GM19239 (cell line): Measurements from ENCODE around the gene HHAT.

Source experiments
- DNase-seq: peaks from one replicate; pipeline ENCODE4 v3.0.0; 2011; ENCODE audit warnings: low spot score; ENCODE audit not compliant: insufficient read length
- FAIRE-seq: peaks from 2 replicates; lab custom pipeline; 2011; peaks lifted over from hg19 to GRCh38; lab: Jason Lieb, UNC

Gene HHAT

GRCh38 chr1:210328746-210329503 is at the start of gene HHAT:
Gene HHAT, plus strand, starts transcription at chr1:210328902. Its CDS starts 20,074 bp downstream, at chr1:210348976.
- peak; percentile 65 for DNase-seq
- FAIRE-seq, result peak; percentile 44

GRCh38 chr1:210280221-210280620 is 48.5 kb upstream of the HHAT start:
- FAIRE-seq (no peak), DNase-seq (no peak)

GRCh38 chr1:210288116-210288515 is 40.6 kb upstream of the HHAT start:
- FAIRE-seq (no peak), DNase-seq (no peak)

DNA sequence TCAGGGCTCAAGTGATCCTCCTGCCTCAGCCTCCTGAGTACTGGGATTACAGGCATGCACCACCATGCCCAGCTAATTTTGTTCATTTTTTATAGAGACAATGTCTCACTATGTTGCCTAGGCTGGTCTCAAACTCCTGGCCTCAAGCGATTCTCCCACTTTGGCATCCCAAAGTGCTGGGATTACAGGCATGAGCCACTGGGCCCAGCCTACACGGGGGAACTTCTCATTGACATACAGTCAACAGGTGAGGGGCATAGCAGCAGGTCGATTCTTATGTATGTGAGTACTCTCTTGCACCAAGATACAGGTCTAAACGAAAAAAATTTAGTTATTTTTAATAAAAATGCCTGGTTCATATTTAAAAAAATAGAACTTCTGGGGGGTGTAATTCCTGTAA is 39.5 kb upstream of the HHAT start:
- FAIRE-seq (no peak), DNase-seq (no peak)

DNA sequence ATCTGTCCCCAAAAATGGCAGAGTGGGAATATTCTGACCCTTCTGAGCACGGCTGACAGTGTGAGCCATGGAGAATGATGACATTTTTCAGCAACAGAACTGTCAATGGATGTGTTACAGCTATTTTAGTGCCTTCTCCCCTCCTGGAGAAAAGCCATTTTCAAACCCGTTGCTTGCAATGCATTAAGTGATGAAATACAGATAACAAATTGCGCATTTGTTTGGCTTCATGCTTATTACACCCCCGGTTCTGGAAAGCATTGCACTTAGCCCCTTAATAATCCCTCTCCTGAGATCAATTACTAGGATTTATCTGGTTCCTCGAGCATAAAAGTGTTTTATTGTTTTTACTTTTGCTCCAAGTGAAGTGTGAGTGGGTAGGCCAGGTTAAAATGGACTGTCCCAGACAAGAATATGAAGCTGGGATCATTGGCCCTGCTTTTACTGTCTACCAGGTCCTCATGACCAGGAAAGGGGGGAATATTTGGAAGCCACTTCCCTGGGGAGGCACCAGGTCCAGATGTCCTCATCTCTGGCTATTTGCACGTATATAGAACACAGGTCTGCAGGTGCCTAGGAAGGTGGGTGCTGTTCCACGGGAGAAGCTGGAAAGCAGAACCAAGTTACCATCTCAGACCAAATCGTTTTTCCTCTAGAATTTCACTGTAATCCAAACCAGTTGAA is 37.5 kb upstream of the HHAT start:
- DNase-seq (no peak), FAIRE-seq (no peak)

DNA sequence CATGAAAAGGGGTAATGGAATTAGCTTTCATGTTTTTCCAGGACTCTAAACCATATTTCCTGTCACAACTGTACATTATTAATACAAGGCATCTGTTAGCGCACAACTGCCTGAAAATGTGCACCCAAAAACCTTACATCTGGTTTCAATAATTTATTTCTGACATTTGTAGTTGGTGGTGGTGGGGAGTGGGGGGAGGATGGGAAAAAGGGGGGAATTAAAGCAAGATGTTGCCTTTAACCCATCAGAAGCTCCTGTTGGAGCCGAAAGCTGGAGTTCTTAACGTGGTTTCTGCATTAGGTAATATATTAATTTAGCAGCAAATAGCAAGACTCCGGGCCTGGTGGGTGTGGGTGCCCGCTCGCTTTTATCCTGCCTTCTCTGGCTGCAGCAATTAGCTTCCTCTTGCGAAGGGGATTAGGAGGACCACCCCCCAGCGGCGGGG is 36.9 kb upstream of the HHAT start:
- DNase-seq (no peak), FAIRE-seq (no peak)

DNA sequence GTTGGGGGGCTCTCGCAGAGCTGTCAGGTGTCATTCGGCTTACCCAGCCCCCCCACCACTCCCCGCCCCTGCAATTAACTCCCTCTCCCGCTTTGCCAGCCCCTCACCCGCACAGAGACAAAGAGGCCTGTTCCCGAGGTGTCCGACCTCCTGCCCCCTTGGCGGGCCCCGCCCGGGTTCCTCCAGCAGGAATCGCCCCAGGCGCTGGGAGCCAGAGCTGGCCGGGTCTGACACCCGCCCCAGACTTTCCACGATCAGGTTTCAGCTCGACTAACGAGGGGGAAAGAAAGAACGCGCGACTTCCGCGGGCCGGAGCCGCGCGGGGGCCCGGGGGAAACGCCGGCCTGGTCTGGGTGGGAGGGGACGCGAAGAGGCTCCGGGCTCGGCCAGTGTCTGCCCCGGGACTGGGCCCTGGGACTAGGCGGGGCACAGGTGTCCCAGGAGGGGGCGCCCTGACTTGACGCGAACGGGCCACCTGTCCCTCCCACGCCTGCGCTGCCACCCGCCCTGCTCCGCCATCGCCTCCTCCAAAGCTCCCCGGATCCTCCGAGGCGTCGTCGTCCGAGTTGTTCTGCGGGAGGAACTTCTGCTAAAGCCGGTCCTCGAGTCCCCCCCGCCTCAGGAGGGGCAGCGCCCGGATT is 36.4 kb upstream of the HHAT start:
- FAIRE-seq (no peak), DNase-seq (peak; percentile 26)

- FAIRE-seq (no peak), DNase-seq (no peak)
Observed at GRCh38 chr1:210293171-210293607, 35.5 kb upstream of the HHAT start.

- FAIRE-seq (no peak), DNase-seq (no peak)
Observed at GRCh38 chr1:210294999-210295745, 33.5 kb upstream of the HHAT start.

DNA sequence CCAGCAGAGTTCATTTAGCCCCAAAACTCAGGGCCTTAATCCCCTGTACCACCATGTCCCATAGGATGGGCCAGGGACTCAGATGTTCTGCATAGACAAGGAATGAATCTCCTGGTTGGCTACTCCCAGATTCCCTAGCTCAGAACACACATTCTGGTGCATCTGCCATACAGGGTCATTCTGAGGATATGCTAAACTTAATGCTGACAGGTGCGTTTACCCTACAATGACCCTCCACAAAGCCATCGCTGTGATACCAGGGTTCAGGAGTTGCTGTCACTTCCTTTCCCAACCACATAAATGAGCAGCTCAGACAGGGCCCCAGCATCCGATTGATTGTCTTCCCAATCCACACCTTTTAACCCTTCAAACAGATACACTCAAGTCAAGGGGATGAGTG is 32.0 kb upstream of the HHAT start:
- no peak for FAIRE-seq

DNA sequence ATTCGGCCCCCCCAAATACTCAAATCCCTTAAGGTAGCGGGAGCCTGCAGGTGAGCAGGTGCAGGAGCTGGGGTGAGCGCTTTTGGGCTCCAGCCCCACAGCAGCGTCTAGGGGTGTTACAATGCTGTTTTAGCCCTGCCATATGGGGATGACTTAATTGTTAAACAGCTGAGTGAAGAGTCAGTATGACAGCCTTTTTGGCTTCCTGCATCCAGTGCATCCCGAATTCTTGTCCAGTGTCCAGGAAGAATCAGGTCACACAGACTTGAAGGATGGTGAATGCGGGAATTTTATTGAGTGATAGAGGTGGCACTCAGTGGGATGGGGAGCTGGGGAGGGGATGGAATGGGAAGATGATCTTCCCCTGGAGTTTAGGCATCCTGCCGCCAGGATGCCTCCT is 30.4 kb upstream of the HHAT start:
- FAIRE-seq, result no peak
- no peak for DNase-seq

More for the DNA sequence above, 32.0 kb upstream of the HHAT start:
- DNase-seq, result no peak

DNA sequence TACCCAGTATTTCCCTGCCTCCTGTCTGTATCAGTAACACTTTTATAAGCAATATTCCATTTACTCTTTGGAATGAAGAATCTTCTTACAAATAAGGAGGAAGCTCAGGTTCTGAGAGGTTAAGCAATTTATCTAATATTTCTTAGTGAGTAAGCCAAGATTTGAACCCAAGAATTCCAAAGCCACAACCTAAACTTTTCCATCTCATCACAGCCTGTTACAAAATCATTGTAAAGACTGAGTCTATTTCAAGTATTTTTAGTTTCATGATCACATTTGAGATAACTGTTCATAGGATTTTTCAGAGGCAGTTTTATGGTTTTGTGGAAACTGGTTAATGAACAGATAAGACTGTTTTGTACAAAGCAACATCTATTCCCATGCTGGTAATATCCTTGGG is 29.8 kb upstream of the HHAT start:
- no peak for FAIRE-seq
- DNase-seq, result no peak

- no peak for FAIRE-seq
- no peak for DNase-seq
Observed at GRCh38 chr1:210299501-210299900, 29.2 kb upstream of the HHAT start.

DNA sequence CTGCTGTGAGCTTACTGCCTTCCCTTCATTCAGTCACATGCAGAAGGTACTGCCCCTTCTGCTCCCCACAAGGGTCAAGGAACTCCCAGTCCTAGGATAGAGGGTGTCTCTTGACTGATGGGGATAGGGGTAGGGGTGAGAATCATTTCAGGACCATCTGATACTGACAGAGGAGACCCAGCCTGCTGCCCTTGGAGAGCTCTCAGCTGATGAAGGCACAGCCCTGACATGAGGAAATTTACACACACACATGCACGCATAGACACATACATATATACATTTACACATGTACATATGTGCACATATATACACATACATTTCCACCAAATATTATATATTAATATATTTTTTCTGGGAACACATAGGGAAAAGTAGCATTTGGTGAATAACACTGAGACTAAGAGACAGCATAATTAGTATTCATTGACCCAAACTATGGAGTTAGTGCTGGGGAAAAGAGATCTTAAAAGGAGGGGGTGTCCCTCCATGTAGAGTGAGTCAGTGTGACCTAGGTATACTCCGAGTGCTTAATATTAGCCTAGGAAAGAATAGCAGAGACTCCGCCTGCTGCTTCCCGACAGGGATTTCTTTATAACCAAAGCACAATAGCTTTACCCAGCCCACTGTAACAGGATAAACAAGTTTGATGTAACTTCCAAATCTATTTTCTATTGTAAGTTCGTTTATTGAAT is 27.6 kb upstream of the HHAT start:
- DNase-seq, result no peak
- no peak for FAIRE-seq

DNA sequence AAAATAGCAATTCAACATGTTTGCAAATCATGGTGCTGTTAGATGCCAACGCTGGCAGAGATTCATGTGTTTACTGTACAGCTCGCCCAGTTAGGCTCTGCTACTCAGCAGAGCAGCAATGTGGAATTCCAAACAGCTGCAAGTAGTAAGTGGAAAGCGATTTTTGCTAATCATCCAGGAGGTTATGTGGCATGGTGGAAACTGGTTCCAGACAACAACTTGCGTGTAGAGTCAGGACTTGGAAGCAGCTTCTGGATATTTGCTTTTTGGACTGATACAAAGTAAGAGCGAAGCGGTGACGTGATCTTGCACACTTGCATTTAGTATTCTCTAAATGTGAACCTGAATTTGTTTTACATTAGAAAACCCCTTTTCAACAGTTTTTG is 27.1 kb upstream of the HHAT start:
- DNase-seq (no peak), FAIRE-seq (no peak)

GRCh38 chr1:210302501-210302900 is 26.2 kb upstream of the HHAT start:
- FAIRE-seq (no peak), DNase-seq (no peak)

- FAIRE-seq (no peak), DNase-seq (no peak)
Observed at GRCh38 chr1:210303391-210303790, 25.3 kb upstream of the HHAT start.

DNA sequence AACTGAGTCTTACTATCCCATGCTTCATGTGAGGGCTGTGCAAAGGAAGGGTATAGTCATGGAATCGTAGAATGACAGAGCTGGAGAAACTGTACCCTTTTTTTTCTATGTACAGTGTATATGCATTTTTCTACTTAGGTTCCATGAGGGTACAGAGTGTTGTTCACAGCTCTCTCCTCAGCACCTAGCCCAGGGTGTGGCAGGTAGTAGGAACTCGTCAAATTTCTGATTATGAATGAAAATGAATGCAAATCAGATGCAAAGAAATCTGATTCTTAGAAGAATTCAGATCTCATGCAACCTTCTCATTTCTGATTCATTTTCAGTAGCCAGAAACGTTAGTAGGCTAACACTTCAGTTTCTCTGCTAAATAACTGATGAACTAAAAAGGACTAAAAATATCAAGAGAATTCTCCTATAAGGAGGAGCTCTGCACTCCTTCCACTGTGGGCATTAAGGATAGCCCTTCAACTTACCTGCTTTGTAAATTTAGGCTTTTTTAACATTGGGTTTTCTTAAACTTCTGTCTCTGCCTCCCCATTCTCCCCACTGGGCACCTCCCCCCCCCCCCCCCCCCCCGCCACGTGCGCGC is 18.0 kb upstream of the HHAT start:
- FAIRE-seq, result no peak
- DNase-seq, result no peak

- DNase-seq, result no peak
- no peak for FAIRE-seq
Observed at GRCh38 chr1:210311726-210312493, 16.8 kb upstream of the HHAT start.
